GM12878 (cell line): ENCODE data around the gene GH1. TPM values are rescaled to one million over a fixed set of nuclear protein-coding genes. Genes with fewer than 3 reads are reported as not detected.
A peak's percentile ranks its signal among the peaks of the same experiment; 100 is the strongest.

ENCODE experiments used
- ATAC-seq: fragments of 200-7000 bp; cut with Tn5 transposase; 3 replicates; pipeline ENCODE4 v1.9.1; 2020; ENCODE audit warnings: mild to moderate bottlenecking, moderate library complexity
- BruUV-seq: library from RNA; stranded (reverse); fragments of 400-500 nt; replicated peaks from 2 replicates; lab custom pipeline; 2021; lab: Mats Ljungman, UMichigan
- CTCF ChIA-PET: fragments of 300-600 bp; sonication (Branson Sonifier 250); formaldehyde crosslinking; extraction: SDS; loops from one replicate; lab custom pipeline; 2021; ENCODE audit warnings: inconsistent platforms; lab: Yijun Ruan, JAX
- POLR2A ChIA-PET: fragments of 350-600 bp; formaldehyde crosslinking; extraction: SDS; loops from one replicate; lab custom pipeline; 2021; ENCODE audit warnings: inconsistent platforms; lab: Charles Lee
- RAD21 ChIA-PET: fragments of 300-600 bp; sonication (Branson Sonifier 250); formaldehyde crosslinking; loops from one replicate; lab custom pipeline; 2023; ENCODE audit warnings: antibody characterized with exemption; ENCODE audit not compliant: unreplicated experiment; lab: Charles Lee
- SMC1A ChIA-PET: fragments of 300-600 bp; sonication (Branson Sonifier 250); formaldehyde crosslinking; loops from one replicate; lab custom pipeline; 2023; ENCODE audit not compliant: unreplicated experiment, uncharacterized antibody; lab: Charles Lee
- DNase-seq: peaks from one replicate; pipeline ENCODE4 v3.0.0-alpha.2; 2011; ENCODE audit warnings: low read depth, low spot score
- FAIRE-seq: peaks from 3 replicates; lab custom pipeline; 2011; peaks lifted over from hg19 to GRCh38; lab: Jason Lieb, UNC
- H2AFZ ChIP-seq: 2 replicates; pipeline ENCODE4 v1.6.0; 2011; ENCODE audit warnings: low read depth, low read length, control low read depth; ENCODE audit not compliant: control insufficient read depth
- H3K27ac ChIP-seq: 2 replicates; pipeline ENCODE4 v1.5.1; 2011; ENCODE audit warnings: control low read depth; ENCODE audit not compliant: control insufficient read depth, insufficient read depth
- H3K27me3 ChIP-seq, 2 experiments: replicated peaks in 1 of 2; 2 replicates each; pipeline versions ENCODE4 v1.6.0 to v1.6.1; 2011; ENCODE audit warnings: low read length in 1 of 2; ENCODE audit not compliant: control insufficient read depth in 2 of 2, insufficient read depth in 2 of 2
- H3K36me3 ChIP-seq, 2 experiments: 2 replicates each; pipeline ENCODE4 v1.5.1; 2011; ENCODE audit warnings: low read length in 1 of 2; ENCODE audit not compliant: control insufficient read depth in 2 of 2, insufficient read depth in 2 of 2
- H3K4me1 ChIP-seq: 2 replicates; pipeline ENCODE4 v1.6.1; 2011; ENCODE audit warnings: mild to moderate bottlenecking, low read length, moderate library complexity, mixed read lengths; ENCODE audit not compliant: control insufficient read depth, insufficient read depth
- H3K4me2 ChIP-seq: 2 replicates; pipeline ENCODE4 v1.6.0; 2011; ENCODE audit warnings: control low read depth; ENCODE audit not compliant: control insufficient read depth, insufficient read depth
- H3K4me3 ChIP-seq: fragments of 200-600 bp; sonication (generic); 2 replicates; pipeline ENCODE4 v1.5.1; 2016
- H3K79me2 ChIP-seq: 2 replicates; pipeline ENCODE4 v1.6.0; 2011; ENCODE audit warnings: low read length; ENCODE audit not compliant: control insufficient read depth, insufficient read depth
- H3K9ac ChIP-seq: 2 replicates; pipeline ENCODE4 v1.8.0; 2011; ENCODE audit warnings: low read length, control low read depth, mixed read lengths; ENCODE audit not compliant: control insufficient read depth, insufficient read depth
- H3K9me3 ChIP-seq: replicated peaks from 3 replicates; pipeline ENCODE4 v1.5.1; 2011; ENCODE audit warnings: mild to moderate bottlenecking, low read length; ENCODE audit not compliant: control insufficient read depth, insufficient read depth
- H4K20me1 ChIP-seq: 2 replicates; pipeline ENCODE4 v1.6.0; 2011; ENCODE audit not compliant: control insufficient read depth, insufficient read depth
- ATF2 ChIP-seq: IDR thresholded peaks from 2 replicates; pipeline ENCODE4 v1.6.1; 2012; ENCODE audit warnings: low read length, inconsistent platforms
- BACH1 ChIP-seq: fragments of 450-650 bp; IDR thresholded peaks from 2 replicates; pipeline ENCODE4 v1.6.1; 2017; ENCODE audit warnings: mild to moderate bottlenecking, borderline replicate concordance
- EZH2 ChIP-seq: IDR thresholded peaks from 2 replicates; pipeline ENCODE4 v1.6.1; 2012; ENCODE audit warnings: low read depth, mild to moderate bottlenecking, control low read depth, inconsistent platforms, low read length, borderline replicate concordance; ENCODE audit not compliant: control insufficient read depth
- POLR2A ChIP-seq: IDR thresholded peaks from 2 replicates; pipeline ENCODE4 v1.6.1; 2011; ENCODE audit warnings: low read depth, mild to moderate bottlenecking, low read length
- PRDM15 ChIP-seq: fragments of 450-650 bp; formaldehyde crosslinking; IDR thresholded peaks from 2 replicates; pipeline ENCODE4 v1.4.0; 2020; ENCODE audit warnings: mild to moderate bottlenecking, moderate library complexity
- RAD21 ChIP-seq: IDR thresholded peaks from 2 replicates; pipeline ENCODE4 v1.6.1; 2011; ENCODE audit warnings: mild to moderate bottlenecking, low read depth, low read length, moderate library complexity; ENCODE audit not compliant: insufficient read depth
- REST ChIP-seq: IDR thresholded peaks from 2 replicates; pipeline ENCODE4 v1.6.1; 2012; ENCODE audit warnings: mild to moderate bottlenecking, low read depth, low read length
- SMC3 ChIP-seq: IDR thresholded peaks from 2 replicates; pipeline ENCODE4 v1.6.1; 2011; ENCODE audit warnings: low read length, improper control_type of control experiment, borderline replicate concordance
- SUPT20H ChIP-seq: IDR thresholded peaks from 2 replicates; pipeline ENCODE4 v1.6.1; 2011; ENCODE audit warnings: low read depth, mild to moderate bottlenecking, low read length, moderate library complexity, borderline replicate concordance; ENCODE audit not compliant: control insufficient read depth
- ZNF207 ChIP-seq: fragments of 450-650 bp; IDR thresholded peaks from 2 replicates; pipeline ENCODE4 v1.6.1; 2014; ENCODE audit warnings: antibody characterized with exemption, mild to moderate bottlenecking, borderline replicate concordance
- WGBS: methylation state at CpG from one replicate; pipeline ENCODE4 v1.1.6; 2016; ENCODE audit warnings: low lambda C conversion rate; ENCODE audit not compliant: insufficient replicate concordance, insufficient coverage; ENCODE audit errors: missing lambda C conversion rate; 5-methylcytosine and 5-hydroxymethylcytosine counted together
- in situ Hi-C: fragments of 300-500 bp; cut with MboI; formaldehyde crosslinking; loops from 9 replicates; pipeline ENCODE4 v1.14.3; 2018; ENCODE audit warnings: mixed read lengths
- intact Hi-C: fragments of 100-400 bp; cut with micrococcal nuclease; formaldehyde crosslinking; loops from one replicate; pipeline ENCODE4 v1.14.2; 2022; ENCODE audit not compliant: unreplicated experiment
- polyA plus RNA-seq, 11 experiments: library from polyadenylated mRNA; depleted of rRNA in 4 of 11; unstranded in 6 of 11; stranded (reverse) in 5 of 11; fragments of >200 nt; fragmentation: Nextera tagmentation in 4 of 11; fragmentation: Illumina TruSeq in 1 of 11; extraction: Ambion mirVana in 4 of 11; extraction: Trizol in 1 of 11; gene quantifications; 1 replicate in 1 of 11; 2 replicates in 10 of 11; pipeline versions ENCODE4 v1.2.1 to v1.2.3, GENCODE V29; 2011 to 2016; ENCODE audit warnings: inconsistent platforms in 2 of 11, missing spikeins in 2 of 11, low read depth in 1 of 11
- total RNA-seq, 4 experiments: library from RNA; depleted of rRNA in 3 of 4; stranded (reverse); fragments of >200 nt in 3 of 4; fragmentation: Illumina TruSeq in 1 of 4; extraction: Trizol in 1 of 4; gene quantifications; 2 replicates each; pipeline versions ENCODE4 v1.2.1 to v1.2.3, GENCODE V29; 2013 to 2021

GH1 gene
- total and polyA plus RNA-seq, 10 of the 15 experiments (the other 5 are each of a cell fraction or from before 2014, with no cell fraction given), result 0.13 to 0.42 TPM; not detected in 8

- TF ChIP-seq EZH2, result no peak
- TF ChIP-seq SMC3, result no peak
- TF ChIP-seq, all 136 proteins: peak for 0
Observed at GRCh38 chr17:63914471-63914870, 4.2 kb downstream of the GH1 start (continued).

DNA sequence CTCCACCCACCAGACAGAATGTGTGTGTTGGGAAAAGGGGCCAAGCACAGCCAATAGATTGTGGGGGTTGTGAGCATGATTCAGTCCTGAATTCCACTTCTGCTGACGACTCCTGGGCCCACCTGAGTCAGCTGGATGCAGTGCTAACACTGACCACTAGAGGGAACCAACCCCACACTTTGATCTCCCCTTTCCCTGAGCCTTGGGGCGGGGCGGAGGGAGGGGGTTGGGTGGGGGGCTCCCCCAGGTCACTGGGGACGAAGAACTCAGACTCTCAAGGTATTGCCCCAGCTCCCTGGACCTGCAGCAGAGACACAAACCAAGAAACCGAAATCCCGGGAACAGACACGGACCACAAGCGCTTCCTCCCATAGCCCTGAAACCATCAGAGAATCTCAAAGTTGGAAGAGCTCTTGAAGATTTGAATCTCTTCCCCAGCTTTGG, 7.0 kb downstream of the GH1 start:
- ATAC-seq (peak; percentile 78), DNase-seq (no peak), FAIRE-seq (no peak)
- H3K9me3 ChIP-seq, result no peaks in the 10 kb centered on the region
- H3K27ac ChIP-seq, result no peak overlapping the region
- no peaks in the 10 kb centered on the region for H3K79me2 ChIP-seq
- no peaks in the 10 kb centered on the region for H4K20me1 ChIP-seq
- no peak overlapping the region for H3K4me3 ChIP-seq
- H3K36me3 ChIP-seq, result no peaks in the 10 kb centered on the region
- peaks cover 0 to 2% of the 10 kb centered on the region in 2 experiments; a peak in 2 of 4 replicates for H3K27me3 ChIP-seq
- ChIA-PET SMC1A (interaction anchor here (0.5 to 2.6 kb wide), 14 partner anchors 8 to 222 kb away, joined by 3 to 18 read pairs (median 4); partner anchors contain the start of gene ICAM2), RAD21 (interaction anchor here (0.6 to 4.4 kb wide), 16 partner anchors 10 to 370 kb away, joined by 3 to 34 read pairs (median 4); partner anchors contain the start of gene ICAM2), POLR2A (no interaction called here), CTCF (interaction anchor here (0.7 to 17.4 kb wide), 23 partner anchors 8 to 371 kb away, joined by 3 to 481 read pairs (median 6); partner anchors contain the start of genes CD79B, ERN1 and ICAM2)
- no TSS peak for BruUV-seq
- intact Hi-C loops (loop anchor here (2.0 kb wide), 1 partner anchor 221 kb away; no protein-coding TSS in a partner anchor), in situ Hi-C loops (no loop called here)
- WGBS, result 57% methylated on average over 7 of the region's 8 CpGs
- peaks cover 5% of the 10 kb centered on the region for H3K4me1 ChIP-seq
- H3K9ac ChIP-seq, result no peak overlapping the region
- H3K4me2 ChIP-seq, result no peak overlapping the region
- H2AFZ ChIP-seq, result no peak overlapping the region
- TF ChIP-seq ATF2, result no peak
- no peak for TF ChIP-seq POLR2A
- TF ChIP-seq PRDM15 (CRISPR knock-in tag), result no peak
- no peak for TF ChIP-seq REST
- peak; percentile 33; the same call in 1 of the 2 replicates for TF ChIP-seq SMC3
- TF ChIP-seq BACH1, result no peak
- TF ChIP-seq SUPT20H, result no peak
- no peak for TF ChIP-seq ZNF207
- peak; percentile 68 for TF ChIP-seq RAD21
